Measurements from ENCODE around the gene SLC35F4. TPM values are rescaled to one million over a fixed set of nuclear protein-coding genes. Genes with fewer than 3 reads are reported as not detected.
"Not testable (repeated sequence)": the region's sequence is repeated elsewhere in the genome, so short reads cannot be mapped to it uniquely, and the experiment has no call there.

The SLC35F4 gene
- total RNA-seq, 4 donors from 2014 or later = 1.5 to 4.0 (median 1.6) TPM

DNA sequence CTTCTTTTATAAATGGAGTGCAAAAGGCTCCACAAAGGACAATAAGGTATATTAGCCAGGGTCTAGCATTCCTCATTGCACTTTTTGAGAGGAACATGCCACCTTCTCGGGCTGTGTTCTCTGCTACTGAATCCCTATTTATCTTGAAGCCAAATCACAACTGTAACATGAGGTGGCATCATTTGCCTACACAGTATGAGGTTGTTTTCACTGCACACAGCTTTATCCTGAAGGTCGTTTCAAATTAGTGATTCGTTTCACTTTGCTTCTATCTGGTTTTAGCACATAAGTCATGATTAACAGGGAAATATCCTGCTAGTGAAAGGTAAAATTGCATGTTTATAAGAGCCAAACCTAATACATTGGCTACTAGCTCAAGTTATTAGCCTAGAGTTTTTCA is 153.8 kb downstream of the SLC35F4 start:
- no peak overlapping the region for H3K4me3 ChIP-seq (replicated peaks in 1 of 3)
- no peak for TF ChIP-seq POLR2A (IDR thresholded peaks at IDR 0.05)
- TF ChIP-seq CTCF (IDR thresholded peaks at IDR 0.05) = peak in 4 of 6 experiments; percentile 8 to 47 (median 36)
- H3K4me1 ChIP-seq = peaks cover 14 to 30% of the 10 kb centered on the region in 2 donors
- no peaks in the 10 kb centered on the region for H3K36me3 ChIP-seq
- no peaks in the 10 kb centered on the region for H3K9me3 ChIP-seq
- H3K27ac ChIP-seq = no peak overlapping the region
- DNase-seq = no peak
- no peaks in the 10 kb centered on the region for H3K27me3 ChIP-seq
- WGBS, 2 donors = 26 to 32% methylated on average over 3 of the region's 3 CpGs
- intact Hi-C loops (cut with DNase I) = no loop called here

DNA sequence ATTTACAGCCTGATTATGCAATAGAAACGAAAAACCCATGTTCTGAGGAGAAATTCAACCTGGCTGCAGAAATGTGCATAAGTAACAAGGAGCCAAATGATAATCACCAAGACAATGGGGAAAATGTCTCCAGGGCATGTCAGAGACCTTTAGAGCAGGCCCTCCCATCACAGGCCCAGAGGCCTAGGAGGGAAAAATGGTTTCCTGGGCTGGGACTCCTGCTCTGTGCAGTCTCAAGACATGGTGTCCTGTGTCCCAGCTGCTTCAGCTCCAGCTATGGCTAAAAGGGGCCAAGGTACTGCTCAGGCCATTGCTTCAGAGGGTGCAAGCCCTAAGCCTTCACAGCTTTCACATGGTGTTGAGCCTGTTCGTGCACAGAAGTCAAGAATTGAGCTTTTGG is 156.0 kb downstream of the SLC35F4 start:
- no peaks in the 10 kb centered on the region for H3K27me3 ChIP-seq
- no peak for DNase-seq
- no peak for TF ChIP-seq CTCF (IDR thresholded peaks at IDR 0.05)
- TF ChIP-seq POLR2A (IDR thresholded peaks at IDR 0.05) = no peak
- no peak overlapping the region for H3K4me3 ChIP-seq (replicated peaks in 1 of 3)
- no peak overlapping the region for H3K27ac ChIP-seq
- H3K9me3 ChIP-seq = no peaks in the 10 kb centered on the region
- WGBS, 2 donors = 57 to 66% methylated on average over 2 of the region's 2 CpGs
- peaks cover 13 to 24% of the 10 kb centered on the region in 2 donors for H3K4me1 ChIP-seq
- H3K36me3 ChIP-seq = no peaks in the 10 kb centered on the region
- intact Hi-C loops (cut with DNase I) = no loop called here

DNA sequence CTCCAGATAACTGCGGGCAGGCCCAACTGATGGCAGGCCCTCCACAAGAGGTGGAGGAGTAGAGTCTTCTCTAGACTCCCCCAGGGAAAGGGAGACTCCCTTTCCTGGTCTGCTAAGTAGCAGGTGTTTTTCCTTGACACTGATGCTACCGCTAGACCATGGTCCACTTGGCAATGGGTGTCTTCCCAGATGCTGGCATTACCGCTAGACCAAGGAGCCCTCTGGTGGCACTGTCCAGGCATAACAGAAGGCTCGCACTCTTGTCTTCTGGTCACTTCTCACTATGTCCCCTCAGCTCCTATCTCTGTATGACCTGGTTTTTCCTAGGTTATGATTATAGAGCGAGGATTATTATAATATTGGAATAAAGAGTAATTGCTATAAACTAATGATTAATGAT is 156.8 kb downstream of the SLC35F4 start:
- H3K27me3 ChIP-seq; H3K4me3 ChIP-seq (replicated peaks in 1 of 3); H3K27ac ChIP-seq; H3K9me3 ChIP-seq; DNase-seq; intact Hi-C loops (cut with DNase I); H3K36me3 ChIP-seq: not testable (repeated sequence)
- 96 to 99% methylated on average over 5 of the region's 5 CpGs for WGBS, 2 donors
- H3K4me1 ChIP-seq = peaks cover 5 to 16% of the 10 kb centered on the region in 2 donors

DNA sequence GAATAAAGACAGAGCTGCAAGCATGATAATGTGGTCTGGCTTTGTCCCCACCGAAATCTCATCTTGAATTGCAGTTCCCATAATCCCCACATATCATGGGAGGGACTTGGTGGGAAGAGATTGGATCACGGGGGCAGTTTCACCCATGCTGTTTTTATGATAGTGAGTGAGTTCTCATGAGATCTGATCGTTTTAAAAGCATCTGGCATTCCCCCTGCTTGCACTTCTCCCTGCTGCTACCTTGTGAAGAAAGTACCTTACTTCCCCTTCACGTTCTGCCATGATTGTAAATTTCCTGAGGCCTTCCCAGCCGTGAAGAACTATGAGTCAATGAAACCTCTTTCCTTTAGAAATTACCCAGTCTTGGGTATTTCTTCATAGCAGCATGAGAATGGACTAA is 158.7 kb downstream of the SLC35F4 start:
- Histone ChIP-seq H3K27ac (no peak overlapping the region), H3K9me3 (no peaks in the 10 kb centered on the region), H3K36me3 (no peaks in the 10 kb centered on the region), H3K4me1 (no peaks in the 10 kb centered on the region), H3K4me3 (replicated peaks in 1 of 3) (no peak overlapping the region), H3K27me3 (no peaks in the 10 kb centered on the region)
- TF ChIP-seq CTCF (IDR thresholded peaks at IDR 0.05) = no peak
- TF ChIP-seq POLR2A (IDR thresholded peaks at IDR 0.05) = no peak
- 60 to 75% methylated on average over 5 of the region's 5 CpGs for WGBS, 2 donors
- no peak for DNase-seq
- intact Hi-C loops (cut with DNase I) = no loop called here

- no peak overlapping the region for H3K4me3 ChIP-seq (replicated peaks in 1 of 3)
- H3K27ac ChIP-seq = no peak overlapping the region
- H3K36me3 ChIP-seq = no peaks in the 10 kb centered on the region
- TF ChIP-seq POLR2A (IDR thresholded peaks at IDR 0.05) (no peak), CTCF (IDR thresholded peaks at IDR 0.05) (no peak)
- 98% methylated on average over 1 of the region's 1 CpG for WGBS, 2 donors
- H3K9me3 ChIP-seq = no peaks in the 10 kb centered on the region
- H3K4me1 ChIP-seq = no peaks in the 10 kb centered on the region
- no peak for DNase-seq
- intact Hi-C loops (cut with DNase I) = no loop called here
- no peaks in the 10 kb centered on the region for H3K27me3 ChIP-seq
These were observed 161.1 kb downstream of the SLC35F4 start for GRCh38 chr14:57704763-57705162.

GRCh38 chr14:57699947-57700346 is 165.9 kb downstream of the SLC35F4 start:
- intact Hi-C loops (cut with DNase I) = loop anchor here (10.0 kb wide), 1 partner anchor 375 kb away; no protein-coding TSS in a partner anchor
- Histone ChIP-seq H3K4me1 (no peaks in the 10 kb centered on the region), H3K27me3 (no peaks in the 10 kb centered on the region), H3K4me3 (replicated peaks in 1 of 3) (no peak overlapping the region), H3K27ac (no peak overlapping the region), H3K36me3 (no peaks in the 10 kb centered on the region), H3K9me3 (no peaks in the 10 kb centered on the region)
- WGBS, 2 donors = 42 to 82% methylated on average over 3 of the region's 3 CpGs
- TF ChIP-seq POLR2A (IDR thresholded peaks at IDR 0.05) (no peak), CTCF (IDR thresholded peaks at IDR 0.05) (no peak)
- DNase-seq = no peak

Data from thyroid gland (tissue), 4 donors.